NT2/D1 (cell line): ENCODE results near the gene ACTR3C.
"Not testable (repeated sequence)": the region's sequence is repeated elsewhere in the genome, so short reads cannot be mapped to it uniquely, and the experiment has no call there.

Source experiments
- SUZ12 ChIP-seq: IDR thresholded peaks from 2 replicates; pipeline ENCODE4 v1.6.1; 2011; ENCODE audit not compliant: insufficient read length, insufficient read depth; ENCODE audit errors: extremely low read depth
- YY1 ChIP-seq: IDR thresholded peaks from 2 replicates; pipeline ENCODE4 v1.6.1; 2011; ENCODE audit not compliant: insufficient read length, insufficient read depth
- ZNF274 ChIP-seq: IDR thresholded peaks from 2 replicates; pipeline ENCODE4 v1.6.1; 2011; ENCODE audit warnings: mild to moderate bottlenecking, low read depth, low read length

DNA sequence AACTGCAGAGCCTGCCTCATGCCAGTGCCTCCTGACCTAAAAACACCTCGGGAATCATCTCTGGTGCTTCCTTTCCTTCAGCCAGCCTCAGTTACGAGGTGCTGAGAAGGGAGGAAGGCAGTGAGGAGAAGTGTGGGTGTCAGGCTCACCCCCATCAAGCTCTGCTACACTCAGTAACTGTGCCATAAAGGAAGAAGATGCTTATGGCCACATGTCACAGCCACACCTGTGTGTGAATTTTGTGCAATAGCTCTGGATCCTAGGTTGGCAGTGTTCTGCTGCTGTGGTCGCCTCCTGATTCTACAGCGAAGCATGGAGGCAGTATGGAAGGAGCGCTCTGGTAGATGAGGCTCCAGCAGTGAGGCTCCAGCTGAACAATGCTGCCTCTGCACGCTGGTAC is 34.5 kb downstream of the ACTR3C start:
- not testable (repeated sequence) for TF ChIP-seq YY1, SUZ12, ZNF274
